ENCODE data around the gene MYO10.
"Not testable (repeated sequence)": the region's sequence is repeated elsewhere in the genome, so short reads cannot be mapped to it uniquely, and the experiment has no call there.

The MYO10 gene

DNA sequence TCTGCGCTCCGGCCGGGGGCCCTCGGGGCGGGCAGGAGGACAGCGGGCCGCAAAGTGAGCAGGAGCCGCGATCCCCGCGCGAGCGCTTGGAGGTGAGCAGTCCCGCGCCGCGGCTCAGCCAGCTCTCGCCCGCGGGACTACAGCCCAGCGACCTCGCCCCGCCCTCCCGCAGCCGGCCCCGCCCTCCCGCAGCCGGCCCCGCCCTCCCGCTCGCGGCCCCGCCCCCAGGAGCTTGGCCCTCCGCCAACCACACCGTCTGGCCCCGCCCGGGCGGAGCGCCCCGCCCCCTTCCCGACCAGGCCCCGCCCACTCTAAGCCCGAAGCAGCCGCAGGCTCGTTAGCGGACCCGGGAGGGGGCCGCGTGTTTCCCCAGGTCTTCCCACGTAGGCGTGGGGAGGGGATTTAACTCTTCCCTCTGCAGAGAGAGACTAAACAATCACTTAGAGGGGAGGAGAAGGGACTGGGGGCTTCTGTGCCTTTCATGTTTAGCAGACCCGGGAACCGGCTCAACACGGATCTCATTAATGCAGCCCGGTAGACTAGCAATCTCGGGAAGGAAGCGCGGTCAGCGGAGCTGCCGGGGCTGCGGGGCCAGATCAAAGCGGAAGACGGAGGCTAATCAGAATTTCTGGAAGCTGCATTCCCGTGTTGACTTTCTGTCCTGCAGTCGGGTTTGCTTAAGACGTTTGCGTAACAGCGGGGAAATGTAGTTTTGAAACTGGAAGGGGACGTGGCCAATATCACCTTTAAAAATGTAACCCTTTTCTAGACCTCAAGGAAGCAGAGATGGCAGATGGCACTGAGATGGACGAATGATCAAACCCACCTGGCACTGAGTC, at the start of gene MYO10:
MYO10 (minus strand) TSS at position 139 of the 839 bp plus-strand sequence. CDS start 480 bp downstream, outside the sequence.
- peak; percentile 47 for DNase-seq (ENCODE audit: low read depth)

DNA sequence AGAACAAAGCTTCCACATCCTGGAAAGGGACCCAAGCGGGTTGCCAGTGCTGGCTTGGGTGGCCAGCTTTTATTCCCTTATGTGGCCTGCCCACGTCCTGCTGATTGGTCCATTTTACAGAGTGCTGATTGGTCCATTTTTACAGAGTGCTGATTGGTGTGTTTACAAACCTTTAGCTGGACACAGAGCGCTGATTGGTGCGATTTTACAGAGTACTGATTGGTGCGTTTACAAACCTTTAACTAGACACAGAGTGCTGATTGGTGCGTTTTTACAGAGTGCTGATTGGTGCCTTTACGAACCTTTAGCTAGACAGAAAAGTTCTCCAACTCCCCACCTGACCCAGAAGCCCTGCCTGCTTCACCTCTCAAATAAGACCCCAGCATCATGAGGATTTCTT, 49.2 kb upstream of the MYO10 start:
- not testable (repeated sequence) for DNase-seq (ENCODE audit: low read depth)

DNA sequence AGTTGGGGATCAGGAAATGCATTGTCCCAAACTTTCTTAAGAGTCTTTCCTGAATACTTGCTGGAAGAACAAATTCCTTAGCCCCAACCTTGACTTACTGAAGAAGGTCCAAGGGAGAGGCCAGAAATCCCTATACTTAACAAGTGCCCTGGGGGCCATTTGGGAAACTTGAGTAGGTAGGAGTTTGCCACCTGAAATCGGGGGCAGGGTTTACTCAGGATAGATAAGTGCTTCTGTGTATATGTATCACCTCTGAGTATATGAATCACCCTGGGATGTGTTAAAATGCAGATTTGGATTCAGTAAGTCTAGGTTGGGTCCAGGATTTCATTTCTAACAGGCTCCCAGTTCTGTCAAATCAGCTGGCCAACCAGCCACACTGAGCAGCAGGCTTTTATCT, 47.9 kb upstream of the MYO10 start:
- DNase-seq (ENCODE audit: low read depth), result no peak

DNA sequence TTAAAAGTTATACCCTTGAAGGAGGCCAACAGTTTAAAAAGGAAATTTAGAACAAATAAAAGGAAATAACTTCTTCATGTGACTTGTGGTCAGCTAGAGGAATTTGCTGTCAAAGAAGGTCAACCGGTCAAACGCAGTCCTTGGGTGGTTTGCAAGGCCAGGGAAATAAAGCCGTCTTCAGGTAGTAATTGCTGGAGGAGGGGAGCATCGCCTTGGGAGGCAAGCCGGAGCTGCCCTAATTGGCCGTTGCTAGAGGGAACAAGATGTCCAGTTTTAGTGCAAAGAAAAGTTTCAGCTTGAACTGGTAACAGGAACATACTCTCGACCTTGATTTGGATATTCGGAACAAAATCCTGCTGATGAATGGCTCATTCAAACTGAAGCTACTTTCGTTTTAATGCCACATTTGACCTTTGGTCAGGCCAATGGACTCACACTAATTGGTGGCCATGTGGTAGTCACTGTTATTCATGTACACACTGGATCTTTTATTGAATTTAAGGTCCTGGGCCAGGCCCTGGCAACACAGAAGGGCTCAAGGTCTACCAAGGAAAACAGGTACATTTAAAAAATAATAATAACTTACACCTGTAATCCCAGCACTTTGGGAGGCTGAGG, 47.0 kb upstream of the MYO10 start:
- DNase-seq (ENCODE audit: low read depth), result no peak

DNA sequence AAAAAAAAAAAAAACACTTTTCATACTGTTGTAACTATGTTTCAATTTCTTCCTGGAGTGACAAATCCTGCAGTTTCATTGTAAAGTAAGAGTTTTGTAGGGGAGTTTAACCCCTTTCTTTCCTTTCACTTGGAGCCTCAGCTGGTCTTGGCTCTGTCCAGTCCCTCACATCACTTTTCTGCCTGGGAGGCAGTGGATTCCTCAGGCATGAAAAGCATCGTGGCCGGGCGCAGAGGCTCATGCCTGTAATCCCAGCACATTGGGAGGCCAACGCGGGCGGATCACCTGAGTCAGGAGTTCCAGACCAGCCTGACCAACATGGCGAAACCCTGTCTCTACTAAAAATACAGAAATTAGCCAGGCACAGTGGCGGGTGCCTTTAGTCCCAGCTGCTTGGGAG, 45.6 kb upstream of the MYO10 start:
- DNase-seq (ENCODE audit: low read depth), result no peak

DNA sequence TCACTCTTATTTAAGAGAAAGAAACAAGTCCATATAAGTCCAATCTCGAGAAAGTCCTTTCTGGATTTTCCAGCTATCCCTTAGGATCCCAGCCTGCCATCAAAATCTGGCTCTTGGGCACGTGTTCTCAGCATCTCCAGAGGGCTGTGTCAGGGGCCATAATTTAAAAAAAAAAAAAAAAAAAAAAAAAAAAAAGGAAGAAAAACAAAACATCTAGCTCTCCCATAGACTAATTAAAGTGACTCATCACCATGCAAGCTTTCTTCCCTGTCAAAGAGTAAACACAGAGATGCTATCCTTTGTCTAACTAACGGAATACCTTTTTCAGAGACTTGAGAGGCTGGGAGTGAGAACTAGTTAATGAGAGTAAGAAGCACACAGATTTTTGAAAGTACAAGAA, 44.9 kb upstream of the MYO10 start:
- DNase-seq (ENCODE audit: low read depth), result no peak

DNA sequence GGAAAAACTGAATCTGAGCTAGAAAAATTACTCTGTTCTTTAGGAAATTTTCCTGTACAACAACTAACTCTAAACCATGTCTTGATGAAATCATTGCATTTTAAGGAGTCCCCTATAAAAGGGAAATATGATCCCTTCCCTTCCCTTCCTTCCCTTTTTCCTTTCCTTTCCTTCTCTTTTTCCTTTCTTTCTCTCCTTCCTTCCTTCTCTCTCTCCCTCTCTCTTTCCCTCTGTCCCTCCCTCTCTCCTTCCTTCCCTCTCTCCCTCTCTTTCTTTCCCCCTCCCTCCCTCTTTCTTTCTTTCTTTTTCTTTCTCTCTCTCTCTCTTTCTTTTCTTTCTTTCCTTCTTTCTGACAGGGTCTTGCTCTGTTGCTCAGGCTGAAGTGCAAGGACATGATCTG, 42.2 kb upstream of the MYO10 start:
- no peak for DNase-seq (ENCODE audit: low read depth)

DNA sequence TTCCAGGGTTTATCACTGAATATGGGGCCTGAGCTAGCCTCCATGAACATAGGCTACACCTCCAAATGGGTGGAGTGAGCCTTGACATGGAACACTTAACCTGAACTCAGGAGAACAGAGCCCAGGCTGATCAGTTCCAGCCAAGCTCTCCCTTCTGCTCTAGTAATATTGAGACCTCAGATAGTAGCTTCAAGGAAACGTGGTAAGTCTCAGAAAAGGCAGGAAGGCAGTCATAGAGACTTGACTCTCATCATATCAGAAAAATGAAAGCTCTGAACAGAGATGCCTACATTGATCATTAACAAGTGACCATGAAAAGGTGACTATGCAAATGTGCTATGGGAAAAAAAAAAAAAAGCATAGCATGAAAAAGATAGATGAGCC, 40.5 kb upstream of the MYO10 start:
- no peak for DNase-seq (ENCODE audit: low read depth)

DNA sequence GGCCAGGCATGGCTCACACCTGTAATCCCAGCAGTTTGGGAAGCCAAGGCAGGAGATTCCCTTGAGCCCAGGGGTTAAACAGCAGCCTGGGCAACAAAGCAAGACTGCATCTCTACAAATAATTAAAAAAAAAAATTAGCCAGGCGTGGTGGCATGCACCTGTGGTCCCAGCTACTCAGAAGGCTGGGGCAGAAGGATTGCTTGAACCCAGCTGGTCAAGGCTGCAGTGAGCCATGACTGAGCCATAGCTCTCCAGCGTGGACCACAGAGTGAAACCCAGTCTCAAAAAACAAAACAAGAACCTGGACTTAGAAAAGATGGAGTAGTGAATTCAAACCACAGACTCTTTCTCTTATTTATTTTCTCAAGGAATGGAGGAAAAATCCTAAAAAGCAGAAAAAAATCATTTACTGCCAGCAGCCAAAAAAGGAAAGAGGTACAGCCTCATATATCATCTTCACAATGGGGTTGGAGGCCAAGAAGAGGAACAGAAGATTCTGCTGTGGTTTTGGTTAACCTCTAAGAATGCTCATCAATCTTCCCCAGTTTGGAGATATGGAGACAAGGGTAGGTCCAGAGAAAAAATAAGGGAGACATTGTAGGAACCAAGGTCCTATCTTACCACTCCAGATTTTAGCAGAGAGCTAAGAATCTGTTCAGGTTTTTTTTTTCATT, 40.0 kb upstream of the MYO10 start:
- no peak for DNase-seq (ENCODE audit: low read depth)

DNA sequence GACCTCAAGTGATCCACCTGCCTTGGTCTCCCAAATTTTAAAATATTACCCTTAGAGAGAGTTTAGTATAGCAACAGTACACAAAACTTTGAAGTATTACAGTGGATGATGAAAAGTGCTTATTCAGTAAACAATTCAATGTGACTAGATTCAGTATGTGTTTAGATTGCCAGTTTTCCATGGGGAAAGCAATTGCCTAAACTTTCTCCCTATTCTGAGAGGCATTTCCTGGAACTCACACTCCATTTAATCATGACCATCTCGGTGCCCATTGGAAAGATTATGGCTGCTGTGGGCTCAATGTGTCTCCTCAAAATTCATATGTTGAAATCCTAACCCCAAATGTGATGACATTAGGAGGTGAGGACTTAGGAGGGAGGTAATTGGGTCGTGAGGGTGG, 38.9 kb upstream of the MYO10 start:
- no peak for DNase-seq (ENCODE audit: low read depth)

DNA sequence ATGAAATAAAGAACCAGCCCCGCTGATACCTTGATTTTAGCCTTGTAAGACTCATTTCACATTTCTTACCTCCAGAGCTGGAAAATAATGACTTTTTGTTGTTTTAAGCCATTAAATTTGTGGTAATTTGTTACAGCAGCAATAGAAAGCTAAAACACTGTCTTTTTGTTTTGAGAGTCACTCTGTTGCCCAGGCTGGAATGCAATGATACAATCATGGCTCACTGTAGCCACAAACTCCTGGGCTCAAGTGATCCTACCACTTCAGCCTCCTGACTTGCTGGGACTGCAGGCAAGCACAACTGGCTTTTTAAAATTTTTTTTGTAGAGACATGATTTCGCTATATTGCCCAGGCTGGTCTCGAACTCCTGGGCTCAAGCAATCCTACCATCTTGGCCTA, 34.7 kb upstream of the MYO10 start:
- DNase-seq (ENCODE audit: low read depth), result no peak

DNA sequence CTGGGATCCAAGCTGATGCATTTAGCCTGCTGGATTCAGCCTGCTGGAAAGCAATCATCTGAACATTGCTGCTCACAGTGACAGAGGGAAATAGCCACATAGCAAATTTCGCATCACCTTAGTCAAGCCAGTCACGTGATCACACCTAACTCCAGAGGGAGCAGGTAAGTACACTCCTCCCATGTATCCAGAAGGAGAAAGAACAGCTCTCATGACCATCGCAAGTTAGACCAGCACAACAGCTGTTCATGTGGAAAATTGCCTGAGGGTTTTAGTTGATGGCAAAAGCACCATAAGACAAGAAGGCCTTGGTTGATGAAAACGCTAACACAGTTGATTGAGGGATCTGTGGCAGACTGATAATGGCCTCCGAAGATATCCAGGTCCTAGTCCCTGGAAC, 34.2 kb upstream of the MYO10 start:
- DNase-seq (ENCODE audit: low read depth), result no peak

DNA sequence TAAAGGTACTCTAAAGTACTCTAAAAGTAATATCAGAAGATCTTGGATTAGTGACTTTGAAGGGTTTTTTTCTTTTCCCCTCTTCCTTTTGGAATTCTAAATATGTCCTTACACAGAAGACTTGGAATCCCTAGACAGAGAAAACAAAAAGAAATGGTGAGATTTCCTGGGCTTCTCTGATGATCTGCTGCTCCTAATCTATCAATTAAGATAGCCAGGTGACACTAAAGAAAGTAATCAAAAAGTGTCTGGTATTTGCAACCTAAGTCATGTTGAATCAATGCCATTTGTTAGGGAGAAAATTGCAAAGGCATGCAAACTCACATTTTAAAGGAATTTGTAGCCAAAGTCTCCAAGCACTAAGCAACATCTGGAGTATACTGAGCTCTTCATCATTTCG, 29.5 kb upstream of the MYO10 start:
- no peak for DNase-seq (ENCODE audit: low read depth)

DNA sequence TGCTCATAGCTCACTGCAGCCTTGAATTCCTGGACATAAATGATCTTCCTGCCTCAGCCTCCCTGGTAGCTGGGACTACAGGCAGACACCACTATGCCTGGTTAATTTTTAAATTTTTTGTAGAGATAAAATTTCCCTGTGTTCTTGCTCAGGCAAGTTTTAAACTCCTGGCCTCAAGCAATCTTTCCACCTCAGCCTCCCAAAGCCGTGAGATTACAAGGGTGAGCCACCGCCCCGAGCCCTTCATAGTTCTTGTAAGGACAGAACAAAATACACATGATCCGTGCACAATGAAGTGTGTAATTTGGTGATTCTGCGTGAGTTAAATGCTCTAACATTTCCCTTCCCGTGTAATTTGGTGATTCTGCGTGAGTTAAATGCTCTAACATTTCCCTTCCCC, 27.7 kb upstream of the MYO10 start:
- DNase-seq (ENCODE audit: low read depth), result no peak

DNA sequence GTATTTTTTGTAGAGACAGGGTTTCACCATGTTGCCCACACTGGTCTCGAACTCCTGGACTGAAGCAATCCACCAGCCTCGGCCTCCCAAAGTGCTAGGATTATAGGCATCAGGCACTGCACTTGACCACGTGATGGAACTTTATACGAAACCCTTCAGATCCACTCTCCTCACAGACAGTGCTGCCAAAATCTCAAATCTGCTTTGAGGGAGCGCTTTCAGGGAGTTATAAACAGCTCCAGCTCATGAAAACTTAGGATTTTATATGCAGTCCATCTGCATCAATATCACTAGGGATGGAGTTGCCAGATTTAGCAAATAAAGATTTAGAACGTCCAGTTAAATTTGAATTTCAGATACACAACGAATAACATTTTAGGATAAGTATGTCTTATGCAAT, 25.0 kb upstream of the MYO10 start:
- no peak for DNase-seq (ENCODE audit: low read depth)

DNA sequence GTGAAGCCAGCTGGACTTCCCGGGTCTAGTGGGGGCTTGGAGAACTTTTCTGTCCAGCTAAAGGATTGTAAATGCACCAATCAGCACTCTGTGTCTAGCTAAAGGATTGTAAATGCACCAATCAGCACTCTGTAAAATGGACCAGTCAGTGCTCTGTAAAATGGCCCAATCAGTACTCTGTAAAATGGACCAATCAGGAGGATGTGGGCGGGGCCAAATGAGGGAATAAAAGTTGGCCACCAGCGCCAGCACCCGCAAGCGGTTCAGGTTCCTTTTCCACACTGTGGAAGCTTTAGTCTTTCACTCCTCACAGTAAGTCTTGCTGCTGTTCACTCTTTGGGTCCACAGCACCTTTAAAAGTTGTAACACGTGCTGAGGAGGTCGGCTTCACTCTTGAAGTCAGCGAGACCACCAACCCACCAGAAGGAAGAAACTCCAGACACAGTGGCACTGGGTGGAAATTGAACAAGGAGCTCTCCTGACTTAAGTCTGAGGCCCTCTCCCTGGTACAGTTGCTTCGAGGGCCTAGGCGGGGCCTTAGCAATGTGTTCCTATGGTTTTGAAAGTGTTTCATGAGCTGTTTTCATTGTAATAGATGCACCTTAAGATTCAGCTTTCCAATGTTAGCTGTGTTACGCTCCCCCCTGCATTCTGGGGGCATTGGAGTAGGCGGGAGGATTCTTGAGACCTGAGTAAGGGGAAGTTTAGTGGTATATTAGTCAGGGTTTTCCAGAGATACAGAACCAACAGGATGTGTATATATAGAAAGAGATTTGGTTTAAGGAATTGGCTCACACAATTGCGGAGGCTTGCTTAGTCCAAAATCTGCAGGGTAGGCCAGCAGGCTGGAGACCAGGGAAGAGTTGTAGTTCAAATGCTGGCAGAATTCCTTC, 21.5 kb upstream of the MYO10 start:
- peak; percentile 29 for DNase-seq (ENCODE audit: low read depth)

DNA sequence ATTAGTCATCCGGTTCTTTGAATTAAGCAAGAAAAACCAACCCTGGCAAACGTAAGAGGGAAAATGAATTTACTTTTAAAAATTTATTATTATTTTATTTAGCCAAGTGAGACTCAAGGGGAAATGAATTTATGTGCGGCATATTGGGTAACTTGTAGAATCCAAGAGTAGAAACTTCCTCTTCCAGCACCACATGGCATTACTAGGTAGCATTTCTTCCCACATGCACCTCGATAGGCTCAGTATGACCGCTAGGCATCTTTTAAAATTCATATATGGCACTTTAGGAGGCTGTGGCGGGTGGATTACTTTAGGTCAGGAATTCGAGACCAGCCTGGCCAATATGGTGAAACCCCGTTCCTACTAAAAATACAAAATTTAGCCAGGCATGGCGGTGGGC, 17.6 kb upstream of the MYO10 start:
- no peak for DNase-seq (ENCODE audit: low read depth)

DNA sequence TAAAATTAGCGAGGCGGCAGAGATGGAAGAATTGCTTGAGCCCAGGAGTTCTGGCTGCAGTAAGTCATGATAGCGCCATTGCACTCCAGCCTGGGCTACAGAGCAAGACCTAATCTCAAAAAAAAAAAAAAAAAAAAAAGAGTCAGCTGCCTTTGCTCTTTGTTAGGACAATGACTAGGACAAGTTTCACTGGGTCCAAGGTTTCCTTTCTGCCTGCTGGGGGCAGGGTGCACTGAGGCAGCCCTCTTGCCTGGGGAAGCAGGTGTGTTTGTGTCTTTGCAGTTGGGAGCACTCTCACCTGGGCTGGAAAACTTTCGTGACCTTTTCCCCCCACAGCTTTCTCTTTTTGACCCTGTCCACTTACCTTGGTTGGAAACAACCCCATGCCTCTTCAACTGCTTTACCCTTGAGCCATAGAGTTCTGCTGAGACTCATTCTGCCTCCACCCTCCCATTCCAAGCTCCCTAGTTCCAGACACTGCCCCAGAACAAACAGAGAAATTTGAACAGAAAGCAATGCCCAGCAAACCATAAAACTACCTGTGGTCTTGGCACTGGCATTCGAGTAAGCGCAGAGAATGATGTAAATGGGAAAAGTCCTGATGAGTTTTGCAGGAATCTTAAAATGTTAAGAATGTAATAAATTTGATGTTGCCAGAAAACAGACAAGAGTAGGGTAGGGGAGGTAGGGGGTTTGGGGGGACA, 17.0 kb upstream of the MYO10 start:
- no peak for DNase-seq (ENCODE audit: low read depth)

DNA sequence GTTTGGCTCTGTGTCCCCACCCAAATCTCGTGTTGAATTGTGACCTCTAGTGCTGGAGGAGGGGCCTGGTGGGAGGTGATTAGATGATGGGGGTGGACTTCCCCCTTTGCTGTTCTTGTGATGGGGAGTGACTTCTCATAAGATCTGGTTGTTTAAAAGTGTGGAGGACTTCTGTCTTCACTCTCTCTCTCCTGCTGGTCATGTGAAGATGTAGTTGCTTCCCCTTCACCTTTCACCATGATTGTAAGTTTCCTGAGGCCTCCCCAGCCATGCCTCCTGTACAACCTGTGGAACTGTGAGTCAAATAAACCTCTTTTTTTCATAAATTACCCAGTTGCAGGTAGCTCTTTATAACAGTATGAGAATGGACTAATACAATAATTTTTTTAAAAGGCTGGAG, 10.6 kb upstream of the MYO10 start:
- no peak for DNase-seq (ENCODE audit: low read depth)

DNA sequence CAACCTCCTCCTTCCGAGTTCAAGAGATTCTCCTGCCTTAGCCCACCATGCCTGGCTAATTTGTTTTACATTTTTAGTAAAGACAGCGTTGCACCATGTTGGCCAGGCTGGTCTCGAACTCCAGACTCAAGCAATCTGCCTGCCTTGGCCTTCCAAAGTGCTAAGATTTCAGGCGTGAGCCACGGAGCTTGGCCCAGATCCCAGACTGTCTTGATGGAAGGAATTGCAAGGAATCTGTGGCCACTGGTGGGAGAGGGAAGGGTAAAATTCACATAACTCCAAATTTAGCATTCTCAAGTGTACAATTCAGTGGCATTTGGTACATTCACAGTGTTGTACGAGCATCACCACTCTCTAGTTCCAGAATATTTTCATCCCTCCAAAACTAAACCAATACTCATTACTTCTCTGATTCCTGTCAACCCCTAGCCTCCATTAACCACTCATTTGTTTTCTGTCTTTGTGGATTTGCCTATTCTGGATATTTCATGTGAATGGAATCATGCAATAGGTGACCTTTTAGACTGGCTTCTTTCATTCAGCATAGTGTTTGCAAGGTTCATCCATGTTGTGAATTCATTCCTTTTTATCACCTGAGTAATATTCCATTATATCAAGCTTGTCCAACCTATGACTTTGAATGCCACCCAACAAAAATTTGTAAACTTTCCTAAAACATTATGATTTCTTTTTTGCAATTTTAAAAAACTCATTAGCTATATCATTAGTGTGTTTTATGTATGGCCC, 8.9 kb upstream of the MYO10 start:
- no peak for DNase-seq (ENCODE audit: low read depth)
